ENCODE data around the gene ZEB1.

DNA sequence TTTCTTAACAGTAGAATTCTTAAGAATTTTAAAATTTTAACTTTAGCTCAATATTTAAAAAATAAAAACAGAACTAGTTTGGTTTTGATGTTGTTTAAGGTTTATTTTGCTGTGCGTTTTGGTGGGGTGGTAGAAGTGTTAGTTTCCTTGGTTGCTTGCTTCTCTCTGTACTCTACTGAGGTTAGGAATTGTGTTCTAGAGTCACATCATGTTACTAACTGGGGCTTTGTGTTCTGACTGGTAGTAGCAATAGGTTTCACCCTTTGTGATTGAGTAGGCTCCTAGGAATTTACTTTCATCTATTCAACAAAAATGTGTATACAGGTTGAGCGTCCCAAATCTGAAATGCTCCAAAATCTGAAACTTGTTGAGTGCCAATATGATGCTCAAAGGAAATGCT lies 99.5 kb downstream of the ZEB1 start:
- TF ChIP-seq ZNF785 (CRISPR knock-in tag; IDR thresholded peaks at IDR 0.05) (no peak), ZNF695 (CRISPR knock-in tag; IDR thresholded peaks at IDR 0.05) (no peak), ELF1 (tag; IDR thresholded peaks at IDR 0.05) (no peak), NBN (IDR thresholded peaks at IDR 0.05; ENCODE audit: low read depth) (no peak), CBX2 (IDR thresholded peaks at IDR 0.05; ENCODE audit: insufficient read depth, low read length, poor library complexity, severe bottlenecking) (no peak), ZNF644 (tag; IDR thresholded peaks at IDR 0.05; ENCODE audit: low read depth) (no peak), SMARCC2 (IDR thresholded peaks at IDR 0.05; ENCODE audit: low read depth) (no peak)
- TF ChIP-seq, protein P1, sequence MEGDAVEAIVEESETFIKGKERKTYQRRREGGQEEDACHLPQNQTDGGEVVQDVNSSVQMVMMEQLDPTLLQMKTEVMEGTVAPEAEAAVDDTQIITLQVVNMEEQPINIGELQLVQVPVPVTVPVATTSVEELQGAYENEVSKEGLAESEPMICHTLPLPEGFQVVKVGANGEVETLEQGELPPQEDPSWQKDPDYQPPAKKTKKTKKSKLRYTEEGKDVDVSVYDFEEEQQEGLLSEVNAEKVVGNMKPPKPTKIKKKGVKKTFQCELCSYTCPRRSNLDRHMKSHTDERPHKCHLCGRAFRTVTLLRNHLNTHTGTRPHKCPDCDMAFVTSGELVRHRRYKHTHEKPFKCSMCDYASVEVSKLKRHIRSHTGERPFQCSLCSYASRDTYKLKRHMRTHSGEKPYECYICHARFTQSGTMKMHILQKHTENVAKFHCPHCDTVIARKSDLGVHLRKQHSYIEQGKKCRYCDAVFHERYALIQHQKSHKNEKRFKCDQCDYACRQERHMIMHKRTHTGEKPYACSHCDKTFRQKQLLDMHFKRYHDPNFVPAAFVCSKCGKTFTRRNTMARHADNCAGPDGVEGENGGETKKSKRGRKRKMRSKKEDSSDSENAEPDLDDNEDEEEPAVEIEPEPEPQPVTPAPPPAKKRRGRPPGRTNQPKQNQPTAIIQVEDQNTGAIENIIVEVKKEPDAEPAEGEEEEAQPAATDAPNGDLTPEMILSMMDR (IDR thresholded peaks at IDR 0.05 in 2 of 3, conservative IDR thresholded peaks at IDR 0.05 in 1 of 3; ENCODE audit: insufficient read depth in 2 of 3, low read depth in 1 of 3, low read length in 3 of 3) = no peak
- TF ChIP-seq, protein P2, sequence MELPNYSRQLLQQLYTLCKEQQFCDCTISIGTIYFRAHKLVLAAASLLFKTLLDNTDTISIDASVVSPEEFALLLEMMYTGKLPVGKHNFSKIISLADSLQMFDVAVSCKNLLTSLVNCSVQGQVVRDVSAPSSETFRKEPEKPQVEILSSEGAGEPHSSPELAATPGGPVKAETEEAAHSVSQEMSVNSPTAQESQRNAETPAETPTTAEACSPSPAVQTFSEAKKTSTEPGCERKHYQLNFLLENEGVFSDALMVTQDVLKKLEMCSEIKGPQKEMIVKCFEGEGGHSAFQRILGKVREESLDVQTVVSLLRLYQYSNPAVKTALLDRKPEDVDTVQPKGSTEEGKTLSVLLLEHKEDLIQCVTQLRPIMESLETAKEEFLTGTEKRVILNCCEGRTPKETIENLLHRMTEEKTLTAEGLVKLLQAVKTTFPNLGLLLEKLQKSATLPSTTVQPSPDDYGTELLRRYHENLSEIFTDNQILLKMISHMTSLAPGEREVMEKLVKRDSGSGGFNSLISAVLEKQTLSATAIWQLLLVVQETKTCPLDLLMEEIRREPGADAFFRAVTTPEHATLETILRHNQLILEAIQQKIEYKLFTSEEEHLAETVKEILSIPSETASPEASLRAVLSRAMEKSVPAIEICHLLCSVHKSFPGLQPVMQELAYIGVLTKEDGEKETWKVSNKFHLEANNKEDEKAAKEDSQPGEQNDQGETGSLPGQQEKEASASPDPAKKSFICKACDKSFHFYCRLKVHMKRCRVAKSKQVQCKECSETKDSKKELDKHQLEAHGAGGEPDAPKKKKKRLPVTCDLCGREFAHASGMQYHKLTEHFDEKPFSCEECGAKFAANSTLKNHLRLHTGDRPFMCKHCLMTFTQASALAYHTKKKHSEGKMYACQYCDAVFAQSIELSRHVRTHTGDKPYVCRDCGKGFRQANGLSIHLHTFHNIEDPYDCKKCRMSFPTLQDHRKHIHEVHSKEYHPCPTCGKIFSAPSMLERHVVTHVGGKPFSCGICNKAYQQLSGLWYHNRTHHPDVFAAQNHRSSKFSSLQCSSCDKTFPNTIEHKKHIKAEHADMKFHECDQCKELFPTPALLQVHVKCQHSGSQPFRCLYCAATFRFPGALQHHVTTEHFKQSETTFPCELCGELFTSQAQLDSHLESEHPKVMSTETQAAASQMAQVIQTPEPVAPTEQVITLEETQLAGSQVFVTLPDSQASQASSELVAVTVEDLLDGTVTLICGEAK (IDR thresholded peaks at IDR 0.05) = no peak
- TF ChIP-seq, protein P2 (CRISPR knock-in tag; IDR thresholded peaks at IDR 0.05) = no peak
